Breast epithelium (tissue), 3 donors: Measurements from ENCODE around the gene NBEAL2.

Experiments
- CTCF ChIP-seq, 3 donors: fragments of 450-650 bp; IDR thresholded peaks; one replicate each; pipeline ENCODE4 v1.5.1; 2016 to 2017; ENCODE audit warnings: antibody characterized with exemption in 3 of 3, mild to moderate bottlenecking in 3 of 3, moderate library complexity in 3 of 3
- POLR2A ChIP-seq: fragments of 450-650 bp; IDR thresholded peaks from one replicate; pipeline ENCODE4 v1.6.1; 2016; ENCODE audit warnings: antibody characterized with exemption, mild to moderate bottlenecking, moderate library complexity
- POLR2AphosphoS5 ChIP-seq, 3 donors: sonication (generic); formaldehyde crosslinking; IDR thresholded peaks; one replicate each; pipeline ENCODE4 v1.6.1; 2017; ENCODE audit warnings: antibody characterized with exemption in 3 of 3

GRCh38 chr3:47010910-47011309, 31.4 kb downstream of the NBEAL2 start:
- TF ChIP-seq POLR2A (no peak), CTCF (IDR thresholded peaks at IDR 0.05) (no peak), POLR2AphosphoS5 (IDR thresholded peaks at IDR 0.05) (no peak)
